Activated naive CD4-positive, alpha-beta T cell treated with anti-CD3 and anti-CD28 coated beads, Interleukin-2, amount 10 ng/mL, durations not matched to agents 7 days and 5 days (primary cell): Measurements from ENCODE around the gene LRPAP1.
"Not testable (repeated sequence)": the region's sequence is repeated elsewhere in the genome, so short reads cannot be mapped to it uniquely, and the experiment has no call there.

Source experiments
- CTCF ChIA-PET: fragments of 350-600 bp; sonication (Branson Sonifier 250); formaldehyde crosslinking; loops from one replicate; lab custom pipeline; 2021; ENCODE audit warnings: antibody characterized with exemption; lab: Charles Lee
- DNase-seq: peaks from one replicate; pipeline ENCODE4 v3.0.0-alpha.2; 2020
- H3K27ac Mint-ChIP-seq: one replicate; pipeline ENCODE4 v1.8.0; 2021; ENCODE audit warnings: mild to moderate bottlenecking, moderate library complexity, mixed read lengths
- H3K27me3 Mint-ChIP-seq: one replicate; pipeline ENCODE4 v1.8.0; 2021; ENCODE audit warnings: mild to moderate bottlenecking, mixed read lengths
- H3K36me3 Mint-ChIP-seq: one replicate; pipeline ENCODE4 v1.8.0; 2021; ENCODE audit warnings: mixed read lengths
- H3K4me1 Mint-ChIP-seq: one replicate; pipeline ENCODE4 v1.8.0; 2021; ENCODE audit warnings: mixed read lengths
- H3K4me3 Mint-ChIP-seq: one replicate; pipeline ENCODE4 v1.8.0; 2021; ENCODE audit warnings: mild to moderate bottlenecking, moderate library complexity, mixed read lengths
- H3K9me3 Mint-ChIP-seq: one replicate; pipeline ENCODE4 v1.8.0; 2021; ENCODE audit warnings: mixed read lengths

Gene LRPAP1

DNA sequence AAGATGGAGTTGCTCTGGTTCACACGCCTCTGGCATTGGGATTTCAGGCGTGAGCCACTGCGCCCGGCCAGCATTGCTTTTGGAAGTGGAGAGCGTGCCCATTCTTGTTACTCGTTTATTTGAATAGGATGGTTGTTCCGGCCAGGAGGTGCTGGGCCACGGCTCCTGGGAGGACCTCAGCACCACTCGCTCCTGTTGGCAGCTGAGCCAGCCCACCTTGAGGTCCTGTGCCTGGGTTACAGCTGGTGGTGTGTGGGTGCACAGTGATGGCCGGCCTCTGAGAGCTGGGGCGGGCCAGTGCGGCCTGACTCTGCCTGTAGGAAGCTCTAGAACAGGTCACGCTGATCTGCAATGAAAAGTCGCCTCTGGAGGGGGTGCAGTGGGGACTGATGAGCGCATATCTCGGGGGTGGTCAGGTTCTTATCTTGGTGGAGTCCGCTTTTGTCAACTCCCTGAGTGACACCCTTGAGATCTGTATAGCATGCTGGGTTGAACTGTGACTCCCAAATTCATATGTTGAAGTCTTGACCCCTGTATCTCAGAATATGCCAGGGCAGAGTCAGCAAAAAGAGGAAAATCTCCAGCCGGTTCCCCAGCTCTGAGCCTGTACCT is 23.3 kb upstream of the LRPAP1 start:
- H3K9me3 Mint-ChIP-seq, DNase-seq, H3K36me3 Mint-ChIP-seq, H3K4me3 Mint-ChIP-seq, H3K27ac Mint-ChIP-seq, H3K27me3 Mint-ChIP-seq: not testable (repeated sequence)
- CTCF ChIA-PET: interaction anchor here (0.6 kb wide), 1 partner anchor 247 kb away, joined by 3 read pairs; no protein-coding TSS in a partner anchor
- H3K4me1 Mint-ChIP-seq: peaks cover 11% of the 10 kb centered on the region

DNA sequence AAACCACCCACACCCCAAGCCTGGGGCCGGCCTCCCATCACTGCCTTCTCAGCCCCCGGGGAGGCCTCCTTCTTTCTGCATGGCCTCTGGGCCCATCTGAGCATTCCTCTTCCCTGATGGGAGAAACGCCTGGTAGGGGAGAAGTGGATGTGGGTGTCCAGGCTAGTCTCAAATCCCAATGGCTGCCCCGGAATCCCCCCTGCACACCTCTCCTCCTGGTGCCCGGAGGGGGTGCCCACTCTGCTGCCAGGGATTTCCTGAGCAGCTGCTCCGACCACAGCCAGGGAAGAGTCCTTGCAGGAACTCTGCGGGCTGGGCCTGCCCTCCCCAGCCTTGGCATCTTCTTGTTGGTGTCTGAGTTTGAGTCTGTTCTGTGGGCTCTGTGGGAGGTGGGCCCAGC is 19.1 kb upstream of the LRPAP1 start:
- H3K4me3 Mint-ChIP-seq, H3K4me1 Mint-ChIP-seq, H3K9me3 Mint-ChIP-seq, DNase-seq, CTCF ChIA-PET, H3K27ac Mint-ChIP-seq, H3K36me3 Mint-ChIP-seq, H3K27me3 Mint-ChIP-seq: not testable (repeated sequence)

DNA sequence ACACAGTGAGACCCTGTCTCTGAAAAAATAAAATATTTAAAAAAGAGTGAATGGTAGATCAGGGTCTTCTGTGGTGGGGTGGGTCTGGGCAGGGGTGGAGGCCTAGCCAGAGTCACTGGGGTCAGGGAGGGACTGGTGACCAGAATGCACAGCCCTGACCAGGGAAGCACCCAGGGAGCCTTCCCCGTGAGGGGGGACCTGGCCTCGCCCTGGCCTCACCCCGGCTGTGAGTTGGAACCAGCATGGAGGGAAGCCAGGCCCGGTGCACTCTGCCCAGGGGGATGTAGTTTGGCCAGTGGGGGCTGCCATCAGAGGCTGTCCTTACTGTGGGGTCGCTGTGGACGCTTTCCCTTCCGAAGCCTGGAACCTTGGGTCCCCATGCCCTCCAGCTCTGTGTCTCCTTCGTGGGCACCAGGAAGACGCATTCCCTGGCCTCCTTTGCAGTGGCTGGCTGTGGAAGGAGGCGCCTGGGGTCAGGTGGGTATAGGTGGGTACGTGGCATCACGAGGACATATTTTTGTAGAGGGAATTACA is 18.6 kb upstream of the LRPAP1 start:
- H3K4me3 Mint-ChIP-seq, H3K4me1 Mint-ChIP-seq, H3K27ac Mint-ChIP-seq, H3K27me3 Mint-ChIP-seq, DNase-seq, H3K9me3 Mint-ChIP-seq, CTCF ChIA-PET, H3K36me3 Mint-ChIP-seq: not testable (repeated sequence)

DNA sequence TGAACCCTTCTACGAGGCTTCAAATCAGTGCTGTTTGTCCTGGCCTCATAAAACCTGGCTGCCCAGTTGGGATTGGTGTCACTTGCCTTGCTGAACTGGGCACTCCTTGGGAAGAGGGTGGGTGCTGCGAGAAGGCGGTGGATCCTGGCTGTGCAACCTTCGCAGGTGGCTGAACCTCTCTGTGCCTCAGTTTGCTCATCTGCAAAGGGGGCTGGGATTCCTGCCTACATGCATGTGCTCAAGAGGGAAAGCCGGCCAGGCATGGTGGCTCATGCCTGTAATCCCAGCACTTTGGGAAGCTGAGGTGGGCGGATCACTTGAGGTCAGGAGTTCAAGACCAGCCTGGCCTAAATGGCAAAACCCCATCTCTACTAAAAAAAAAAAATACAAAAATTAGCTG is 17.8 kb upstream of the LRPAP1 start:
- H3K9me3 Mint-ChIP-seq, H3K4me1 Mint-ChIP-seq, DNase-seq, H3K36me3 Mint-ChIP-seq, H3K4me3 Mint-ChIP-seq, CTCF ChIA-PET, H3K27me3 Mint-ChIP-seq, H3K27ac Mint-ChIP-seq: not testable (repeated sequence)

DNA sequence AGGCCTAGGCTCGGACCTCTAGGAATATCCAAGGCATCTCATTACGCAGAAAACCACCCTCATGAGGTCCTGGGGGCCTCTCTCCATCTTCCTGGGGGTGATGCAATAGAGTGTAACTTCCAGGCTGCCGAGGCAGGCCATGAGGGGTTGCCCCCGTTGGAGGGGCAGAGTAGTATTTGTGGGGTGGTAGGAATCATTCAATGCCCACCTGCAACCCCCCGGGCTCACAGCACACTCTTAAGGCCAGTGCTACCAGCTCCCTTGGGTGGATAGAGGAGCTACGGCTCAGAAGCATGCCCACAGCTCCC is 17.4 kb upstream of the LRPAP1 start:
- H3K27ac Mint-ChIP-seq, H3K36me3 Mint-ChIP-seq, DNase-seq, H3K27me3 Mint-ChIP-seq, H3K4me1 Mint-ChIP-seq, H3K4me3 Mint-ChIP-seq, H3K9me3 Mint-ChIP-seq, CTCF ChIA-PET: not testable (repeated sequence)

DNA sequence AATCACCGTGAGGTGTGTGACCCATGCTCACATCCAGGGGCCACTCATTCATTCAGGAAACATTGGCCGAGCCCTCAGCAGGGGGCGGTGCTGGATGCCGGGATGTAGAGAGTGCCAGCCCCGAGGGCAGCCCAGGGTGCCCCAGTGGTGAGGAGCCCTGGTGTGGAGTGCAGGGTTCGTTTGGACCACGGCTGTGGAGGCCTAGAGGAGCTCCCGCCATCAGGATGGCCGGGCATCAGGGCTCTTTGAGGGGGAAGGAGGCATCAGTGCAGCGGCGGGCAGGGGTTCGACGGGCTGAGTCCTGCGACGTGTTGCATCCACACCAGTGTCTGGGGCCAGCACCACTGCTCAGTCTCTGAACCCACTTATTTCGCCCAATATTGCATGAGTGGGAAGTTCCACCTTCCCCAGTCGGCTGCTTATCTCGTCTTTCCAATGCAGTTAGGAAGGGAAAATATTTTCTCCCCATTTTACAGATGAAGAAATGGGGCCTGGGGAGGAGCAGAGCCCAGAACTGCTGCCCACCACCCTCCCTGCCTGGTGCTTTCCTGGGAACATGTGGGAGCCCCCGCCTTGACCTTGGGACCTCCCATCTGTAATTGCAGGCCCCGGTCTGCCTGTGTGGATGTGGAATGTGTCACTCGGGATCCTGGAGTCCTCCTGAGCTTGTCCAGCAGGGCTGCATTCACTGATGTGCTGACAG is 16.9 kb upstream of the LRPAP1 start:
- H3K9me3 Mint-ChIP-seq, H3K27me3 Mint-ChIP-seq, H3K4me3 Mint-ChIP-seq, H3K4me1 Mint-ChIP-seq, DNase-seq, H3K36me3 Mint-ChIP-seq, H3K27ac Mint-ChIP-seq, CTCF ChIA-PET: not testable (repeated sequence)

DNA sequence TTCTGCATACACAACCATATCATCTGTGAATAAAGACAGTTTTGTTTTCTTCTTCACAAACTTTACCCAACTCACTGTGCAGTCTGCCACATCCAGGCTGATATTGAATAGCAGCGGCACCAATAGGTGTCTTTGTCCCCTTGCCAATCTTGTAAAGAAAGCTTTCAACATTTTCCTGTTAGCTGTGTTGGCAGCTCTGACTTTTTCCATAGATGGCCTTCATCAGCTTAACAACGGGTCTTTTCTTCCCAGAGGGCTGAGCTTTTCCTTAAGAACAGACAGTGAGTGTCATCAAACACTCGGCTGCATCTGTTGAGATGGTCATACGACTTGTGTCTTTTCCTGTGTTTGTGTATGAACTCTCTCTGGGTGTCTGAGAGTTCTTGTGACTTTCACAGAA is 14.5 kb upstream of the LRPAP1 start:
- H3K27me3 Mint-ChIP-seq, H3K4me1 Mint-ChIP-seq, H3K36me3 Mint-ChIP-seq, H3K9me3 Mint-ChIP-seq, H3K4me3 Mint-ChIP-seq, H3K27ac Mint-ChIP-seq, DNase-seq, CTCF ChIA-PET: not testable (repeated sequence)

DNA sequence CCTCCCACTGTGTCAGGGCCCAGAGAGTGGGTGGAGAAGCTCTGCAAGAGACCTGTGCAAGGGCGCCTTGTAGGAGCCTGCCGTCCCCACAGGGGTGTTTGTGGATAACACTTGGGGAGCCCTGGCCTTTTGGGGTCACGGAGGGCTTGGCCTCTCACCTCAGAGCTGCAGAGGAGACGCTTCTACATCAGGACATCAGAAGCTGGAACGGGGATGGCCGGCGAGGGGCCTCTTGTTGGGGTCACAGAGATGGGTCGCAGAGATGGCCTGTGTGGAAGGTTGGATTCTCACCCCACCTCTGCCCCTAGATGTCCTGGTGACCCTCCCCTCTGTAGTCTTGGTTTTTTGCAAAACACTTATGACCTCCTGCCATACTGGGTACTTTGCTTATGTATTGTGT is 13.1 kb upstream of the LRPAP1 start:
- CTCF ChIA-PET, H3K27me3 Mint-ChIP-seq, H3K27ac Mint-ChIP-seq, H3K9me3 Mint-ChIP-seq, H3K4me1 Mint-ChIP-seq, H3K4me3 Mint-ChIP-seq, H3K36me3 Mint-ChIP-seq, DNase-seq: not testable (repeated sequence)

DNA sequence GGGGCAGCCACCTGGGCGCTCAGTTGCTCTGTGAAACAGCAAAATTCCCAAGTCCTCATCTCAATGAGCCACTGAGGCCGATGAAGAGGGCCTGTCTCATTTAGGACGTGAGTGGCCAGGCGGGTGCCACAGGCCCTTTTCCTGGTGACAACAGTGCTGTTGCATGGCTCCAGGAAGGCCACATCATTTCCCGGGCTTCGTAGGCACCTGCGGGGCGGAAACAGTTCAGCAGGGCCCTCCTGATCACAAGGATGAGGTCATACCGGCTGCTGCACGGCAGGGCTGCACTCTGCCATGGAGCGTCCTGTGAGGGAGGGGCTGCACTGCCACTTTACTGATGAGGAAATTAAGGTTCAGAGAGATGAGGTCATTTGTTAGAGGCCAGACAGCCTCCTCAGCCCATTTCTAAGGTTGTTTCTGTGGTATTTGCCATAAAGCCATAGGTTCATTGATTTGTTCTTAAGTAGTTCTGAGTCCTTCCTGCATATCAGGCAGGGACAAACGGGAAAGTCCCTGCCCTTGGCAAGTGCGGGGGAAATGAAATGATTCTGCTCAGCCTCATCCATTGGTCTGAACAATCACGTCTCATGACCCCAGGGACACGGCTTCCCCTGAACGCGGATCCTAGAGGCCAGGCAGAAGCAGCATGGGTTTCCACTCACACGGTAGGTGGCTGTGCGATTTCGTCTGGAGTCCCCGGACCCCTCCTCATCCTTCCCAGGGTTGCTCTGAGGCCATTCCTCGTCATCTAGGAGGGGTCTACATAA is 12.2 kb upstream of the LRPAP1 start:
- H3K4me1 Mint-ChIP-seq, H3K27ac Mint-ChIP-seq, H3K9me3 Mint-ChIP-seq, CTCF ChIA-PET, H3K4me3 Mint-ChIP-seq, H3K36me3 Mint-ChIP-seq, H3K27me3 Mint-ChIP-seq, DNase-seq: not testable (repeated sequence)

DNA sequence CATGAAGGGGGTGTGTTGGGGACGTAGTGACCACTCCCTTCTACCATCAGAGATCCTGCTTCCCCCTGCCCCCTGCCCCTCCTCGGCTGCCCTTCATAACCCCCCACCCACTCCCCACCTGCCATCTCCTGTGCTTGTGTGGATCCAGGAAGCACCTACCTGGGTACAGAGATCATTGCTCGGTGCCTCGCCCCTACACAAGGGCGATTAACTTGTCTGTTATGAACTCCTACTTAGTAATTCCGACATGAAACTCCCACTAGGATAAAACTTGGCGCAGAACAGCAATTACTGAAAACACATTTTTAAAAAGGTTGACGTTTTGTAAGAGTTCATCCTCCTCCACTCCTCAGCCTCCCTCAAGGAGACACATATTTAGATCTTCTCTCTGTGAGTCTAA is 11.2 kb upstream of the LRPAP1 start:
- CTCF ChIA-PET, H3K27me3 Mint-ChIP-seq, DNase-seq, H3K4me3 Mint-ChIP-seq, H3K27ac Mint-ChIP-seq, H3K4me1 Mint-ChIP-seq, H3K9me3 Mint-ChIP-seq, H3K36me3 Mint-ChIP-seq: not testable (repeated sequence)

DNA sequence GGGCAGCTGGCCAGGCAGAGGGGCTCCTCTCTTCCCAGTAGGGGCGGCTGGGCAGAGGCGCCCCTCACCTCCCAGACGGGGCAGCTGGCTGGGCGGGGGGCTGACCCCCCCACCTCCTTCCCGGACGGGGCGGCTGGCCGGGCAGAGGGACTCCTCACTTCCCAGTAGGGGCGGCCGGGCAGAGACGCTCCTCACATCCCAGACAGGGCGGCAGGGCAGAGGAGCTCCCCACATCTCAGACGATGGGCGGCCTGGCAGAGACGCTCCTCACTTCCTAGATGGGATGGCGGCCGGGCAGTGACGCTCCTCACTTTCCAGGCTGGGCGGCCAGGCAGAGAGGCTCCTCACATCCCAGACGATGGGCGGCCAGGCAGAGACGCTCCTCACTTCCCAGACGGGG is 6.7 kb upstream of the LRPAP1 start:
- not testable (repeated sequence) for H3K27ac Mint-ChIP-seq

DNA sequence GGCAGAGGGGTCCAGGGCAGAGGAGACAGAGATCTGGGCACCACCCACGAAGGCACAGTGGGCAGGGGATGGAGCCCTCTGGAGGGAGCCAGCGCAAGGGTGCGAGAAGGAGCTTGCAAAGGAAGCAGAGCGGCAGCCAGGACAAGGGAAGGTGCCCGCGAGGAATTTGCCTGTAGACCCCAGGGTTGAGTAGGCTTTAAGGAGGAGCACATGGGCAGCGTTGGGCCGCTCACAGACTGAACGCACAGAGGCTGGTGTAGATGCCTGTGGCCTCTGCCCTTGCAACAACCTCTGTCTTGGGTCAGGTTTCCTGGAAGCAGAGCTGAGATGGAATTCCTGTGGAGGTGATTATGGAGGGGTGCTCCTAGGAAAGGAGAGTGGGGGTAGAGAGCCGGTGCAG is 3.6 kb upstream of the LRPAP1 start:
- H3K4me3 Mint-ChIP-seq, DNase-seq, H3K36me3 Mint-ChIP-seq, H3K27ac Mint-ChIP-seq, CTCF ChIA-PET, H3K9me3 Mint-ChIP-seq: not testable (repeated sequence)
- Mint-ChIP-seq H3K27me3 (peaks cover 33% of the 10 kb centered on the region), H3K4me1 (peaks cover 14% of the 10 kb centered on the region)

More for the DNA sequence above, 6.7 kb upstream of the LRPAP1 start:
- H3K9me3 Mint-ChIP-seq, CTCF ChIA-PET, DNase-seq, H3K4me3 Mint-ChIP-seq, H3K4me1 Mint-ChIP-seq, H3K36me3 Mint-ChIP-seq: not testable (repeated sequence)
- peaks cover 19% of the 10 kb centered on the region for H3K27me3 Mint-ChIP-seq

DNA sequence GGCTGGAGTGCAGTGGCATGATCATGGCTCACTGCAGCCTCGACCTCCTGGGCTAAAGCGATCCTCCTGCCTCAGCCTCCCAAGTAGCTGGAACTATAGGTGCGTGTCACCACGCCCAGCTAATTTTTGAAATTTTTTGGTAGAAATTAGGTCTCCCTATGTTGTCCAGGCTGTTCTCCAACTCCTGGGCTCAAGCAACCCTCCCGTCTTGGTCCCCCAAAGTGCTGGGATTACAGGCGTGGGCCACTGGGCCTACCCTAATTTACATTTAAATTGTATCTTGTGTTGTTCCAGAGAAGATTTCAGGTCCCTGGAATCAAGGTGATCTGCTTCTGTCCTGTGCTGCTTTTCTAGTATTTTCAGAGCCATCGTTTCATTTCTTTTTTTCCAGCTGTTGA is 1.2 kb upstream of the LRPAP1 start:
- Mint-ChIP-seq H3K9me3 (peaks cover 4% of the 10 kb centered on the region), H3K27ac (no peak overlapping the region), H3K4me1 (peaks cover 28% of the 10 kb centered on the region), H3K36me3 (peaks cover 10% of the 10 kb centered on the region), H3K4me3 (peak overlapping the region; percentile 56), H3K27me3 (peaks cover 33% of the 10 kb centered on the region)
- no peak for DNase-seq
- CTCF ChIA-PET: no interaction called here

DNA sequence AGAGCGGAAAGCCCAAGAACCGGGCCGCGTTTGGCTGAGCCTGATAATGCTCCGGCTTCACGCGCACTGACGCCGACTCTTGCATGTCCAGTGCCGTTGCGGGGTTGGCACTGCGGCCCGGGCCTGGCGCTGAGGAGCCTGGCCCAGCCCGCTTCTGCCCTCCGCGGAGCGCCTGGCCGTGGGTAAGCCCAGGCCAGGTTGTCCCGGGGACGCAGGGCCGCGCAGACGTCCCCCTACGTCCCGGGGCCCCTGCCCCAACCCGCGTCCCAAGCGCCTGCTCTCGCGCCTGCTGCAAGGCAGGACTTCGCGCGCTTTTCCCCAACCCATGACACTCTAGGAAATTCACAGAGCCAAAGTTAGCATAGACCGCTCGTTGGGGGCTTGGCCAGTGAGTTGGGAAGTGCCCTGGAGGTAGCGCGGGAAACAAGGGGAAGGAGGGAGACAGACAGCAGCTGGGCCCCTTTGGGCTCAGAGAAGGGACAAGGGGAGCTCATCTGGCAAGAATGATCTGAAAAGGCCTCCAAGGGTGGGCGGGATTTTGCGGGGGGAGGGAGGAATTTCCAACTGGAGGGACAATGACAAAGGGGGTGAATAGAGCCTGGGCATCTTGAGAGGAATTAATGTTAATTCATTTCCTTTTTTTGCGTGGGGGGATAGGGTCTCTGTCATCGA is 665 bp upstream of the LRPAP1 start:
- H3K4me1 Mint-ChIP-seq: peaks cover 32% of the 10 kb centered on the region
- CTCF ChIA-PET: no interaction called here
- H3K9me3 Mint-ChIP-seq: peaks cover 4% of the 10 kb centered on the region
- H3K27ac Mint-ChIP-seq: no peak overlapping the region
- peak overlapping the region; percentile 99 for H3K4me3 Mint-ChIP-seq
- peaks cover 33% of the 10 kb centered on the region for H3K27me3 Mint-ChIP-seq
- H3K36me3 Mint-ChIP-seq: peaks cover 16% of the 10 kb centered on the region
- DNase-seq: no peak
